K562 (cell line): Measurements from ENCODE around the gene ZFYVE27. TPM values are rescaled to one million over a fixed set of nuclear protein-coding genes. Genes with fewer than 3 reads are reported as not detected.

Source experiments
- ARID1B ChIP-seq: fragments of 450-650 bp; IDR thresholded peaks from 2 replicates; pipeline ENCODE4 v1.6.1; 2016; ENCODE audit warnings: antibody characterized with exemption, mild to moderate bottlenecking, inconsistent platforms
- CBX5 ChIP-seq: IDR thresholded peaks from 2 replicates; pipeline ENCODE4 v1.6.1; 2014; ENCODE audit warnings: low read depth, borderline replicate concordance
- CREB3L1 ChIP-seq: fragments of 450-650 bp; IDR thresholded peaks from 2 replicates; pipeline ENCODE4 v1.6.1; 2014; ENCODE audit warnings: low read depth, mild to moderate bottlenecking, moderate library complexity, borderline replicate concordance
- DDX20 ChIP-seq: fragments of 450-650 bp; IDR thresholded peaks from 2 replicates; pipeline ENCODE4 v1.6.1; 2016; ENCODE audit warnings: missing genetic modification characterization, low read depth, mild to moderate bottlenecking, missing compliant biosample characterization, moderate library complexity
- EZH2 ChIP-seq: IDR thresholded peaks from 2 replicates; pipeline ENCODE4 v1.6.1; 2012; ENCODE audit warnings: low read depth, mild to moderate bottlenecking, inconsistent platforms, low read length, borderline replicate concordance
- FOSL1 ChIP-seq: fragments of 200-800 bp; sonication (Bioruptor generic); conservative IDR thresholded peaks from 2 replicates; pipeline ENCODE4 v1.6.1; 2016; ENCODE audit warnings: missing genetic modification characterization, missing compliant biosample characterization
- GTF2A2 ChIP-seq: IDR thresholded peaks from 2 replicates; pipeline ENCODE4 v1.6.1; 2016; ENCODE audit warnings: mild to moderate bottlenecking, missing genetic modification characterization, missing compliant biosample characterization
- HDAC2 ChIP-seq: fragments of 450-650 bp; IDR thresholded peaks from 2 replicates; pipeline ENCODE4 v1.6.1; 2016; ENCODE audit warnings: mild to moderate bottlenecking
- MBD2 ChIP-seq: sonication (generic); IDR thresholded peaks from 2 replicates; pipeline ENCODE4 v1.6.1; 2016; ENCODE audit warnings: low read depth, borderline replicate concordance
- MED1 ChIP-seq: sonication (generic); formaldehyde crosslinking; IDR thresholded peaks from 2 replicates; pipeline ENCODE4 v1.8.1; 2023; ENCODE audit warnings: missing genetic modification reagents, borderline replicate concordance
- MTA1 ChIP-seq: fragments of 450-650 bp; IDR thresholded peaks from 2 replicates; pipeline ENCODE4 v1.6.1; 2017; ENCODE audit warnings: borderline replicate concordance
- MTA2 ChIP-seq: fragments of 450-650 bp; IDR thresholded peaks from 2 replicates; pipeline ENCODE4 v1.6.1; 2016; ENCODE audit warnings: low read depth
- NCOR1 ChIP-seq: fragments of 450-650 bp; IDR thresholded peaks from 2 replicates; pipeline ENCODE4 v1.6.1; 2016; ENCODE audit warnings: mild to moderate bottlenecking, moderate library complexity
- NEUROD1 ChIP-seq: fragments of 150-350 bp; IDR thresholded peaks from 2 replicates; pipeline ENCODE4 v1.6.1; 2014; ENCODE audit warnings: borderline replicate concordance, low read length, low read depth; ENCODE audit not compliant: partially characterized antibody
- NFIX ChIP-seq: fragments of 250-450 bp; sonication (Bioruptor Pico); IDR thresholded peaks from 2 replicates; pipeline ENCODE4 v1.4.0; 2020; ENCODE audit warnings: low read depth, mild to moderate bottlenecking, moderate library complexity
- PHTF2 ChIP-seq: fragments of 250-450 bp; sonication (Bioruptor Pico); IDR thresholded peaks from 2 replicates; pipeline ENCODE4 v1.5.0; 2021; ENCODE audit warnings: mild to moderate bottlenecking
- POLR2AphosphoS5 ChIP-seq: IDR thresholded peaks from 2 replicates; pipeline ENCODE4 v1.6.1; 2011; ENCODE audit warnings: mild to moderate bottlenecking, low read depth, low read length, moderate library complexity; ENCODE audit not compliant: control insufficient read depth, insufficient read depth
- SNIP1 ChIP-seq: fragments of 450-650 bp; IDR thresholded peaks from 2 replicates; pipeline ENCODE4 v1.7.1; 2017; ENCODE audit warnings: low read depth, mild to moderate bottlenecking
- WHSC1 ChIP-seq: IDR thresholded peaks from one replicate; pipeline ENCODE4 v1.6.1; 2012; ENCODE audit warnings: low read length, control low read depth, inconsistent platforms
- ZKSCAN1 ChIP-seq: fragments of 150-350 bp; IDR thresholded peaks from 2 replicates; pipeline ENCODE4 v1.6.1; 2016; ENCODE audit warnings: low read depth, low read length
- ZNF449 ChIP-seq: fragments of 250-450 bp; sonication (Bioruptor Pico); IDR thresholded peaks from 2 replicates; pipeline ENCODE4 v1.8.0; 2022; ENCODE audit warnings: moderate library complexity, mild to moderate bottlenecking, inconsistent platforms
- ZNF57 ChIP-seq: fragments of 450-650 bp; formaldehyde crosslinking; IDR thresholded peaks from 2 replicates; pipeline ENCODE4 v1.4.0; 2020; ENCODE audit warnings: mild to moderate bottlenecking, moderate library complexity
- ZNF639 ChIP-seq, 2 experiments: fragments of 200-800 bp in 1 of 2; sonication (Bioruptor generic) in 1 of 2; sonication (generic) in 1 of 2; formaldehyde crosslinking in 1 of 2; IDR thresholded peaks in 1 of 2; conservative IDR thresholded peaks in 1 of 2; 2 replicates each; pipeline versions ENCODE4 v1.5.0 to v1.6.1; 2016 to 2020; ENCODE audit warnings: missing compliant biosample characterization in 1 of 2, missing genetic modification characterization in 1 of 2, missing genetic modification reagents in 1 of 2
- ZNF696 ChIP-seq: fragments of 250-450 bp; sonication (Bioruptor Pico); conservative IDR thresholded peaks from 2 replicates; pipeline ENCODE4 v1.4.0; 2020; ENCODE audit warnings: mild to moderate bottlenecking, moderate library complexity
- ZNF76 ChIP-seq: fragments of 250-450 bp; sonication (Bioruptor Pico); IDR thresholded peaks from 2 replicates; pipeline ENCODE4 v1.4.0; 2020; ENCODE audit warnings: mild to moderate bottlenecking, moderate library complexity, borderline replicate concordance
- polyA plus RNA-seq, 8 experiments: library from polyadenylated mRNA; depleted of rRNA in 4 of 8; stranded (reverse) in 5 of 8; unstranded in 3 of 8; fragments of >200 nt; fragmentation: Nextera tagmentation in 2 of 8; fragmentation: Illumina TruSeq in 1 of 8; extraction: Ambion mirVana in 2 of 8; extraction: Trizol in 1 of 8; gene quantifications; 2 replicates each; pipeline versions ENCODE4 v1.2.1 to v1.2.3, GENCODE V29; 2011 to 2014; ENCODE audit warnings: inconsistent platforms in 1 of 8, missing spikeins in 1 of 8
- total RNA-seq, 7 experiments: library from RNA; depleted of rRNA in 6 of 7; stranded (reverse); fragments of >200 nt in 6 of 7; fragmentation: Illumina TruSeq in 2 of 7; extraction: Trizol in 2 of 7; gene quantifications; 2 replicates each; pipeline versions ENCODE4 v1.2.1 to v1.2.3, GENCODE V29; 2011 to 2021; ENCODE audit warnings: low replicate concordance in 1 of 7

ZFYVE27 gene
- total and polyA plus RNA-seq, 9 of the 15 experiments (the other 6 are each of a cell fraction or from before 2014, with no cell fraction given): 0.81 to 21.9 (median 15.3) TPM

- TF ChIP-seq MBD2 (peak; percentile 34; the same call in 1 of the 2 replicates), MTA2 (peak; percentile 76), ARID1B (peak; percentile 93), POLR2AphosphoS5 (peak; percentile 41; the same call in 1 of the 2 replicates), FOSL1 (tag) (no peak), MED1 (CRISPR knock-in tag) (no peak), MTA1 (0 out of 2 replicates have a peak, but pooled peaks have one; percentile 34), NFIX (CRISPR knock-in tag) (no peak), DDX20 (tag) (no peak), EZH2 (no peak), PHTF2 (no peak), NCOR1 (peak; percentile 82), ZKSCAN1 (no peak), NEUROD1 (peak; percentile 32), HDAC2 (peak; percentile 87), ZNF76 (CRISPR knock-in tag) (no peak), GTF2A2 (tag) (no peak), SNIP1 (no peak), WHSC1 (no peak), CREB3L1 (no peak), ZNF57 (CRISPR knock-in tag) (no peak), CBX5 (no peak), ZNF639 (CRISPR knock-in tag; conservative IDR thresholded peaks at IDR 0.05 in 1 of 2, IDR thresholded peaks at IDR 0.05 in 1 of 2) (no peak), ZNF449 (CRISPR knock-in tag) (no peak), ZNF696 (no peak)
Measured at GRCh38 chr10:97771913-97772823, 35.2 kb downstream of the ZFYVE27 start, which contains the start of gene SFRP5 (continued).
